Caco-2 (cell line): ENCODE data around the gene ALAD. TPM values are rescaled to one million over a fixed set of nuclear protein-coding genes. Genes with fewer than 3 reads are reported as not detected.
"Not testable (repeated sequence)": the region's sequence is repeated elsewhere in the genome, so short reads cannot be mapped to it uniquely, and the experiment has no call there.

Experiments used
- BruUV-seq: library from RNA; stranded (reverse); fragments of 400-500 nt; replicated peaks from 2 replicates; lab custom pipeline; 2021; lab: Mats Ljungman, UMichigan
- CTCF ChIA-PET: fragments of 300-600 bp; sonication (Branson Sonifier 250); formaldehyde crosslinking; loops from one replicate; lab custom pipeline; 2022; ENCODE audit warnings: antibody characterized with exemption; lab: Charles Lee
- POLR2A ChIA-PET: fragments of 300-600 bp; sonication (Branson Sonifier 250); formaldehyde crosslinking; loops from one replicate; lab custom pipeline; 2022; ENCODE audit warnings: antibody characterized with exemption; lab: Charles Lee
- DNase-seq, 2 experiments: peaks; one replicate each; pipeline versions ENCODE4 v3.0.0 to v3.0.0-alpha.2; 2020 to 2022
- H3K27me3 ChIP-seq: replicated peaks from 2 replicates; pipeline ENCODE4 v1.6.0; 2011; ENCODE audit warnings: low read length; ENCODE audit not compliant: control insufficient read depth, insufficient read depth
- H3K36me3 ChIP-seq: 2 replicates; pipeline ENCODE4 v1.5.1; 2011; ENCODE audit warnings: low read length; ENCODE audit not compliant: control insufficient read depth, insufficient read depth
- H3K4me1 ChIP-seq: fragments of 250-450 bp; sonication (Bioruptor Pico); 2 replicates; pipeline ENCODE4 v1.5.1; 2020; ENCODE audit warnings: mild to moderate bottlenecking
- H3K4me3 ChIP-seq: 2 replicates; pipeline ENCODE4 v1.5.1; 2011; ENCODE audit warnings: low read depth, mild to moderate bottlenecking, control low read depth, low read length
- H3K9me3 ChIP-seq: fragments of 250-450 bp; sonication (Bioruptor Pico); 2 replicates; pipeline ENCODE4 v1.5.1; 2020; ENCODE audit warnings: mild to moderate bottlenecking, moderate library complexity
- H3K27ac Mint-ChIP-seq: one replicate; pipeline ENCODE4 v1.8.0; 2022; ENCODE audit warnings: mixed read lengths; ENCODE audit not compliant: unreplicated experiment
- H3K27me3 Mint-ChIP-seq: one replicate; pipeline ENCODE4 v1.8.0; 2022; ENCODE audit warnings: mixed read lengths; ENCODE audit not compliant: insufficient read depth, unreplicated experiment
- H3K36me3 Mint-ChIP-seq: one replicate; pipeline ENCODE4 v1.8.0; 2022; ENCODE audit warnings: mild to moderate bottlenecking, mixed read lengths; ENCODE audit not compliant: insufficient read depth, unreplicated experiment
- H3K4me1 Mint-ChIP-seq: one replicate; pipeline ENCODE4 v1.8.0; 2022; ENCODE audit warnings: low read depth, mixed read lengths; ENCODE audit not compliant: unreplicated experiment
- H3K4me3 Mint-ChIP-seq: one replicate; pipeline ENCODE4 v1.8.0; 2022; ENCODE audit warnings: mild to moderate bottlenecking, moderate library complexity, mixed read lengths; ENCODE audit not compliant: unreplicated experiment
- H3K9me3 Mint-ChIP-seq: one replicate; pipeline ENCODE4 v1.8.0; 2022; ENCODE audit warnings: mixed read lengths; ENCODE audit not compliant: unreplicated experiment
- CTCF ChIP-seq, 2 experiments: fragments of 200-600 bp in 1 of 2; IDR thresholded peaks; 1 replicate in 1 of 2; 2 replicates in 1 of 2; pipeline versions ENCODE4 v1.5.1 to v1.8.0; 2011 to 2022; ENCODE audit warnings: antibody characterized with exemption in 1 of 2, control low read depth in 1 of 2, inconsistent platforms in 1 of 2, low read depth in 1 of 2, low read length in 1 of 2, mild to moderate bottlenecking in 1 of 2, moderate library complexity in 1 of 2; ENCODE audit not compliant: insufficient read depth in 1 of 2, severe bottlenecking in 1 of 2, unreplicated experiment in 1 of 2
- intact Hi-C: fragments of 100-400 bp; cut with micrococcal nuclease; formaldehyde crosslinking; loops from one replicate; pipeline ENCODE4 v1.10.0; 2022; ENCODE audit not compliant: unreplicated experiment
- total RNA-seq: library from RNA; stranded (reverse); gene quantifications from 2 replicates; pipeline ENCODE4 v1.2.3, GENCODE V29; 2022

Gene ALAD
- total RNA-seq, 1 experiment from 2014 or later, result 48.8 TPM

- POLR2A ChIA-PET, result interaction anchor here (0.6 kb wide), 1 partner anchor 147 kb away, joined by 3 read pairs; no protein-coding TSS in a partner anchor
Measured at GRCh38 chr9:113368348-113368981, 32.6 kb downstream of the ALAD start.

DNA sequence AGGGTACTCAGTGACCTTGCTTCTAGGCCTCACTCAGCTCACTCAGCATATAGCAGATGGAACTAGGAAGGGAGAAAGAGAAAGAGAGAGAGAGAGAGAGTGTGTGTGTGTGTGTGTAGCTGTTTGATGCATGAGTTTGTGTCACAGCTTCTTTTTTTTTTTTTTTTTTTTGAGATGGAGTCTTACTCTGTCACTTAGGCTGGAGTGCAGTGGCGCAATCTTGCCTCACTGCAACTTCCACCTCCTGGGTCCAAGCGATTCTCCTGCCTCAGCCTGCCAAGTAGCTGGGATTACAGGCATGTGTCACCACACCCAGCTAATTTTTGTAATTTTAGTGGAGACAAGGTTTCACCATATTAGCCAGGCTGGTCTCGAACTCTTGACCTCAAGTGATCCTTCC is 35.4 kb downstream of the ALAD start:
- H3K9me3 ChIP-seq, intact Hi-C loops, H3K27me3 Mint-ChIP-seq, H3K27me3 ChIP-seq, H3K4me3 Mint-ChIP-seq, H3K36me3 ChIP-seq, H3K4me1 ChIP-seq, H3K4me3 ChIP-seq, H3K27ac Mint-ChIP-seq, H3K4me1 Mint-ChIP-seq, CTCF ChIA-PET, DNase-seq, H3K36me3 Mint-ChIP-seq, BruUV-seq, H3K9me3 Mint-ChIP-seq: not testable (repeated sequence)
- POLR2A ChIA-PET, result interaction anchor here (0.6 kb wide), 1 partner anchor 53 kb away, joined by 5 read pairs; no protein-coding TSS in a partner anchor

More at GRCh38 chr9:113368348-113368981, 32.6 kb downstream of the ALAD start:
- BruUV-seq, result no TSS peak
- peaks cover 17% of the 10 kb centered on the region for H3K36me3 Mint-ChIP-seq
- H3K27ac Mint-ChIP-seq, result no peak overlapping the region
- H3K27me3 Mint-ChIP-seq, result no peaks in the 10 kb centered on the region
- H3K36me3 ChIP-seq, result peaks cover 2% of the 10 kb centered on the region
- H3K4me1 Mint-ChIP-seq, result no peaks in the 10 kb centered on the region
- no peaks in the 10 kb centered on the region for H3K27me3 ChIP-seq
- intact Hi-C loops, result no loop called here
- CTCF ChIA-PET, result interaction anchor here (0.6 kb wide), 1 partner anchor 13 kb away, joined by 3 read pairs; no protein-coding TSS in a partner anchor
- no peak overlapping the region for H3K4me3 ChIP-seq
- TF ChIP-seq CTCF (IDR thresholded peaks at IDR 0.05; ENCODE audit: insufficient read depth in 1 of 2, low read depth in 1 of 2, low read length in 1 of 2, severe bottlenecking in 1 of 2, unreplicated experiment in 1 of 2), result no peak
- no peaks in the 10 kb centered on the region for H3K9me3 ChIP-seq
- no peaks in the 10 kb centered on the region for H3K9me3 Mint-ChIP-seq
- no peaks in the 10 kb centered on the region for H3K4me1 ChIP-seq
- no peak overlapping the region for H3K4me3 Mint-ChIP-seq
- no peak for DNase-seq

DNA sequence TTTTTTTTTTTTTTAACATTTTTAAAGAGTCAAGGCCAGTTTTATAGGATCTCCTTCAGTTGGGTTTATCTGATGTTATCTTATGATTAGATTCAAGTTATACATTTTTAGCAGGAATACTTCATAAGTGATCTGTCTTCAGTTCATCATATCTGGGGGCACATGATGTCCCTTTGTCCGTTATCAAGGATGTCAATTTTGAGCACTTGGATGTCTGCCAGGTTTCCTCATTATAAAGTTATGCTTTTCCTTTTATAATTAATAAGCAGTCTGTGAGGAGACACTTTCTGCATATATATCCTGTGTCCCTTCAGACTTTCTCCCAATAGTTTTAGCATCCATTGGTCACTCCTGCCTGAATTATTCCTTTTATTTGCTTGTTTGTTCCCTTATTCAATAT is 36.1 kb downstream of the ALAD start:
- ChIA-PET CTCF (no interaction called here), POLR2A (interaction anchor here (0.6 kb wide), 1 partner anchor 54 kb away, joined by 5 read pairs; no protein-coding TSS in a partner anchor)
- TF ChIP-seq CTCF (IDR thresholded peaks at IDR 0.05; ENCODE audit: insufficient read depth in 1 of 2, low read depth in 1 of 2, low read length in 1 of 2, severe bottlenecking in 1 of 2, unreplicated experiment in 1 of 2), result no peak
- Histone ChIP-seq H3K36me3 (no peaks in the 10 kb centered on the region), H3K9me3 (no peaks in the 10 kb centered on the region), H3K4me1 (no peaks in the 10 kb centered on the region), H3K4me3 (no peak overlapping the region), H3K27me3 (no peaks in the 10 kb centered on the region)
- no peak for DNase-seq
- Mint-ChIP-seq H3K27me3 (no peaks in the 10 kb centered on the region), H3K9me3 (no peaks in the 10 kb centered on the region), H3K4me1 (no peaks in the 10 kb centered on the region), H3K4me3 (no peak overlapping the region), H3K27ac (no peak overlapping the region), H3K36me3 (no peaks in the 10 kb centered on the region)
- intact Hi-C loops, result no loop called here
- no TSS peak for BruUV-seq
